ENCODE measurements around the gene IL1RAPL2. TPM values are rescaled to one million over a fixed set of nuclear protein-coding genes. Genes with fewer than 3 reads are reported as not detected.
"Not testable (repeated sequence)": the region's sequence is repeated elsewhere in the genome, so short reads cannot be mapped to it uniquely, and the experiment has no call there.

Gene IL1RAPL2
- total RNA-seq (not detected), polyA plus RNA-seq (not detected)
- long read RNA-seq, donor 1, result 0 reads
- long read RNA-seq, donor 2, result 0 reads

GRCh38 chrX:104565791-104566680 lies at the start of gene IL1RAPL2:
Gene IL1RAPL2 (plus strand): TSS chrX:104566199.
- intact Hi-C loops (cut with DNase I), result no loop called here
- peaks cover 0 to 53% (median 2%) of the 10 kb centered on the region in 3 donors for H3K27me3 ChIP-seq (ENCODE audit: insufficient read depth in 3 of 3, low read length in 2 of 3)
- no peaks in the 10 kb centered on the region for H3K9me3 ChIP-seq
- peak within 1 kb of the TSS; percentile 28 for H3K4me3 ChIP-seq
- no peak within 1 kb of the TSS for H3K27ac ChIP-seq
- peak; percentile 9 for TF ChIP-seq CTCF (IDR thresholded peaks at IDR 0.05)
- H3K4me1 ChIP-seq, result no peaks in the 10 kb centered on the region
- peak in 1 of 2 donors; percentile 48 for DNase-seq
- no peak for ATAC-seq
- no peaks in the 10 kb centered on the region for H3K36me3 ChIP-seq (ENCODE audit: insufficient read depth in 1 of 2, low read depth in 1 of 2)
- 1 to 20% (median 1%) methylated on average over 28 to 48 of the region's 48 CpGs for WGBS, 3 donors

- H3K4me1 ChIP-seq, result no peaks in the 10 kb centered on the region
- DNase-seq (no peak), ATAC-seq (no peak)
- H3K27ac ChIP-seq, result no peak overlapping the region
- intact Hi-C loops (cut with DNase I), result no loop called here
- no peak overlapping the region for H3K4me3 ChIP-seq
- H3K9me3 ChIP-seq, result peaks cover 5% of the 10 kb centered on the region
- H3K36me3 ChIP-seq (ENCODE audit: insufficient read depth in 1 of 2, low read depth in 1 of 2), result no peaks in the 10 kb centered on the region
- WGBS, 3 donors, result 27 to 33% (median 29%) methylated on average over 2 of the region's 2 CpGs
- TF ChIP-seq CTCF (IDR thresholded peaks at IDR 0.05), result no peak
- peaks cover 0 to 7% (median 0%) of the 10 kb centered on the region in 3 donors for H3K27me3 ChIP-seq (ENCODE audit: insufficient read depth in 3 of 3, low read length in 2 of 3)
Observed at GRCh38 chrX:104522386-104522785, 43.6 kb upstream of the IL1RAPL2 start.

GRCh38 chrX:104523858-104524257 lies 42.1 kb upstream of the IL1RAPL2 start:
- TF ChIP-seq CTCF (IDR thresholded peaks at IDR 0.05), result no peak
- peaks cover 5% of the 10 kb centered on the region for H3K9me3 ChIP-seq
- 50 to 68% (median 54%) methylated on average over 2 of the region's 2 CpGs for WGBS, 3 donors
- no peaks in the 10 kb centered on the region for H3K4me1 ChIP-seq
- H3K27ac ChIP-seq, result no peak overlapping the region
- intact Hi-C loops (cut with DNase I), result no loop called here
- H3K36me3 ChIP-seq (ENCODE audit: insufficient read depth in 1 of 2, low read depth in 1 of 2), result no peaks in the 10 kb centered on the region
- DNase-seq, result no peak
- peaks cover 0 to 7% (median 0%) of the 10 kb centered on the region in 3 donors for H3K27me3 ChIP-seq (ENCODE audit: insufficient read depth in 3 of 3, low read length in 2 of 3)
- H3K4me3 ChIP-seq, result no peak overlapping the region
- ATAC-seq, result no peak

GRCh38 chrX:104539081-104539480 lies 26.9 kb upstream of the IL1RAPL2 start:
- no peak for TF ChIP-seq CTCF (IDR thresholded peaks at IDR 0.05)
- WGBS, 3 donors, result 77 to 98% (median 86%) methylated on average over 2 of the region's 2 CpGs
- H3K36me3 ChIP-seq (ENCODE audit: insufficient read depth in 1 of 2, low read depth in 1 of 2), result no peaks in the 10 kb centered on the region
- no peak overlapping the region for H3K27ac ChIP-seq
- no peaks in the 10 kb centered on the region for H3K27me3 ChIP-seq (ENCODE audit: insufficient read depth in 3 of 3, low read length in 2 of 3)
- no peaks in the 10 kb centered on the region for H3K4me1 ChIP-seq
- no peaks in the 10 kb centered on the region for H3K9me3 ChIP-seq
- intact Hi-C loops (cut with DNase I), result no loop called here
- ATAC-seq (no peak), DNase-seq (no peak)
- H3K4me3 ChIP-seq, result no peak overlapping the region

- 43 to 68% (median 44%) methylated on average over 2 of the region's 2 CpGs for WGBS, 3 donors
- H3K27ac ChIP-seq; H3K36me3 ChIP-seq (ENCODE audit: insufficient read depth in 1 of 2, low read depth in 1 of 2); H3K27me3 ChIP-seq (ENCODE audit: insufficient read depth in 3 of 3, low read length in 2 of 3); H3K4me3 ChIP-seq; DNase-seq; H3K4me1 ChIP-seq; intact Hi-C loops (cut with DNase I); ATAC-seq; H3K9me3 ChIP-seq: not testable (repeated sequence)
Observed at GRCh38 chrX:104542447-104542846, 23.6 kb upstream of the IL1RAPL2 start.

All from psoas muscle (tissue), 8 donors.